HepG2 (cell line): ENCODE data around the gene RNF125. TPM values are rescaled to one million over a fixed set of nuclear protein-coding genes. Genes with fewer than 3 reads are reported as not detected.

Experiments
- CREB1 ChIP-seq, 2 experiments: fragments of 450-650 bp in 1 of 2; IDR thresholded peaks; 2 replicates each; pipeline ENCODE4 v1.6.1; 2016 to 2017; ENCODE audit warnings: control low read depth in 1 of 2, mild to moderate bottlenecking in 1 of 2, missing compliant biosample characterization in 1 of 2, missing genetic modification characterization in 1 of 2
- DMAP1 ChIP-seq: IDR thresholded peaks from 2 replicates; pipeline ENCODE4 v1.6.1; 2016
- HBP1 ChIP-seq: IDR thresholded peaks from 2 replicates; pipeline ENCODE4 v1.6.1; 2016; ENCODE audit warnings: low read depth, control low read depth
- HDAC6 ChIP-seq: fragments of 200-600 bp; sonication (generic); IDR thresholded peaks from 2 replicates; pipeline ENCODE4 v1.7.0; 2017; ENCODE audit warnings: mild to moderate bottlenecking, antibody characterized with exemption, low read length, low read depth
- HOXA5 ChIP-seq: sonication (generic); formaldehyde crosslinking; IDR thresholded peaks from 2 replicates; pipeline ENCODE4 v1.4.0; 2020; ENCODE audit warnings: missing genetic modification reagents
- PAXIP1 ChIP-seq: sonication (generic); formaldehyde crosslinking; conservative IDR thresholded peaks from 2 replicates; pipeline ENCODE4 v1.4.0; 2020; ENCODE audit warnings: mild to moderate bottlenecking, missing genetic modification reagents, moderate library complexity
- PHF20 ChIP-seq: sonication (generic); formaldehyde crosslinking; IDR thresholded peaks from 2 replicates; pipeline ENCODE4 v1.5.0; 2020; ENCODE audit warnings: mild to moderate bottlenecking, missing genetic modification reagents
- PITX1 ChIP-seq: sonication (generic); formaldehyde crosslinking; IDR thresholded peaks from 2 replicates; pipeline ENCODE4 v1.5.1; 2020; ENCODE audit warnings: mild to moderate bottlenecking, missing genetic modification reagents
- THRA ChIP-seq: sonication (generic); formaldehyde crosslinking; IDR thresholded peaks from 2 replicates; pipeline ENCODE4 v1.4.0; 2020; ENCODE audit warnings: missing genetic modification reagents, borderline replicate concordance
- ZNF230 ChIP-seq: sonication (generic); formaldehyde crosslinking; IDR thresholded peaks from 2 replicates; pipeline ENCODE4 v1.4.0; 2020; ENCODE audit warnings: mild to moderate bottlenecking, missing genetic modification reagents
- ZNF333 ChIP-seq: sonication (generic); formaldehyde crosslinking; IDR thresholded peaks from 2 replicates; pipeline ENCODE4 v1.4.0; 2020; ENCODE audit warnings: mild to moderate bottlenecking, missing genetic modification reagents, borderline replicate concordance
- ZNF33A ChIP-seq: sonication (generic); formaldehyde crosslinking; IDR thresholded peaks from 2 replicates; pipeline ENCODE4 v1.5.1; 2020; ENCODE audit warnings: missing genetic modification reagents, mild to moderate bottlenecking, moderate library complexity, borderline replicate concordance
- ZNF562 ChIP-seq: sonication (generic); formaldehyde crosslinking; IDR thresholded peaks from 2 replicates; pipeline ENCODE4 v1.8.0; 2022; ENCODE audit warnings: missing genetic modification reagents, borderline replicate concordance
- ZNF607 ChIP-seq: sonication (generic); formaldehyde crosslinking; IDR thresholded peaks from 2 replicates; pipeline ENCODE4 v1.5.1; 2020; ENCODE audit warnings: missing genetic modification reagents, mild to moderate bottlenecking, borderline replicate concordance
- ZNF687 ChIP-seq: sonication (generic); formaldehyde crosslinking; IDR thresholded peaks from 2 replicates; pipeline ENCODE4 v1.5.1; 2020; ENCODE audit warnings: mild to moderate bottlenecking, missing genetic modification reagents, moderate library complexity
- ZNF792 ChIP-seq: IDR thresholded peaks from 2 replicates; pipeline ENCODE4 v1.6.1; 2016
- ZSCAN29 ChIP-seq: sonication (generic); formaldehyde crosslinking; conservative IDR thresholded peaks from 2 replicates; pipeline ENCODE4 v1.4.0; 2020; ENCODE audit warnings: mild to moderate bottlenecking, missing genetic modification reagents
- polyA plus RNA-seq, 8 experiments: library from polyadenylated mRNA; depleted of rRNA in 3 of 8; stranded (reverse) in 7 of 8; unstranded in 1 of 8; fragments of >200 nt; fragmentation: Illumina TruSeq in 4 of 8; extraction: Trizol in 4 of 8; gene quantifications; 2 replicates each; pipeline versions ENCODE4 v1.2.1 to v1.2.3, GENCODE V29; 2011 to 2016; ENCODE audit warnings: low read depth in 4 of 8, missing spikeins in 1 of 8, mixed read lengths in 1 of 8; ENCODE audit not compliant: insufficient read depth in 1 of 8
- total RNA-seq, 5 experiments: library from RNA; depleted of rRNA; stranded (reverse); fragments of >200 nt; fragmentation: Illumina TruSeq; extraction: Trizol; gene quantifications; 2 replicates each; pipeline ENCODE4 v1.2.3, GENCODE V29; 2016; ENCODE audit warnings: low read depth in 1 of 5

Gene RNF125
- total and polyA plus RNA-seq, 2 of the 13 experiments (the other 11 are each of a cell fraction or from before 2014, with no cell fraction given): 0.58 to 1.8 TPM

GRCh38 chr18:32018331-32019250, at the start of gene RNF125 (continued):
- TF ChIP-seq THRA (CRISPR knock-in tag) (no peak; the same call in 1 of the 2 replicates), HOXA5 (0 out of 2 replicates have a peak, but pooled peaks have one; percentile 67), CREB1 (IDR thresholded peaks at IDR 0.05) (no peak), CREB1 (CRISPR knock-in tag; IDR thresholded peaks at IDR 0.05) (no peak), ZNF562 (CRISPR knock-in tag) (no peak), ZNF230 (CRISPR knock-in tag) (peak; percentile 64; the same call in 1 of the 2 replicates), HDAC6 (0 out of 2 replicates have a peak, but pooled peaks have one; percentile 64), ZNF333 (CRISPR knock-in tag) (peak; percentile 63; the same call in 1 of the 2 replicates), ZNF792 (no peak), ZNF607 (CRISPR knock-in tag) (peak; percentile 27; the same call in 1 of the 2 replicates), HBP1 (CRISPR knock-in tag) (no peak), PITX1 (CRISPR knock-in tag) (no peak), ZSCAN29 (CRISPR knock-in tag) (no peak), ZNF33A (no peak), ZNF687 (CRISPR knock-in tag) (peak; percentile 97), PAXIP1 (CRISPR knock-in tag) (no peak), PHF20 (CRISPR knock-in tag) (peak; percentile 33; the same call in 1 of the 2 replicates), DMAP1 (peak; percentile 21; the same call in 1 of the 2 replicates)
